DOHH2 (cell line): ENCODE results near the gene G6PD.
"Not testable (repeated sequence)": the region's sequence is repeated elsewhere in the genome, so short reads cannot be mapped to it uniquely, and the experiment has no call there.

Source experiments
- H3F3A ChIP-seq: fragments of 200-600 bp; sonication (generic), shearing (Covaris generic); 2 replicates; pipeline ENCODE4 v1.6.0; 2016; ENCODE audit warnings: antibody characterized with exemption, mild to moderate bottlenecking; ENCODE audit not compliant: control insufficient read depth, insufficient read depth
- H3K27ac ChIP-seq: fragments of 200-600 bp; sonication (generic); 2 replicates; pipeline ENCODE4 v1.5.1; 2014; ENCODE audit warnings: low read depth, mild to moderate bottlenecking, low read length, moderate library complexity
- H3K27me3 ChIP-seq: fragments of 200-600 bp; sonication (generic); 2 replicates; pipeline ENCODE4 v1.6.1; 2014; ENCODE audit warnings: mild to moderate bottlenecking, low read length, mixed read lengths; ENCODE audit not compliant: control insufficient read depth
- H3K36me3 ChIP-seq: fragments of 200-600 bp; sonication (generic); 2 replicates; pipeline ENCODE4 v1.6.1; 2014; ENCODE audit warnings: mild to moderate bottlenecking, low read length, moderate library complexity, mixed read lengths; ENCODE audit not compliant: control insufficient read depth
- H3K4me1 ChIP-seq: fragments of 200-600 bp; sonication (generic); 2 replicates; pipeline ENCODE4 v1.6.1; 2014; ENCODE audit warnings: mild to moderate bottlenecking, low read length, mixed read lengths; ENCODE audit not compliant: control insufficient read depth
- H3K4me2 ChIP-seq: fragments of 200-600 bp; sonication (generic); 2 replicates; pipeline ENCODE4 v1.6.0; 2014; ENCODE audit warnings: mild to moderate bottlenecking, low read length, moderate library complexity
- H3K4me3 ChIP-seq: fragments of 200-600 bp; sonication (generic); 2 replicates; pipeline ENCODE4 v1.5.1; 2014; ENCODE audit warnings: mild to moderate bottlenecking, low read length, mixed read lengths
- H3K79me2 ChIP-seq: fragments of 200-600 bp; sonication (generic); 2 replicates; pipeline ENCODE4 v1.6.1; 2014; ENCODE audit warnings: mild to moderate bottlenecking, low read length, mixed read lengths; ENCODE audit not compliant: control insufficient read depth
- H3K9me2 ChIP-seq: fragments of 200-600 bp; sonication (generic); replicated peaks from 2 replicates; pipeline ENCODE4 v1.6.1; 2014; ENCODE audit warnings: mild to moderate bottlenecking, low read length, mixed read lengths; ENCODE audit not compliant: control insufficient read depth
- H3K9me3 ChIP-seq: fragments of 200-600 bp; sonication (generic); 2 replicates; pipeline ENCODE4 v1.6.1; 2014; ENCODE audit warnings: antibody characterized with exemption, low read length, mixed read lengths; ENCODE audit not compliant: control insufficient read depth, insufficient read depth
- H4K20me1 ChIP-seq: fragments of 200-600 bp; sonication (generic); 2 replicates; pipeline ENCODE4 v1.6.0; 2014; ENCODE audit warnings: low read depth, mild to moderate bottlenecking, antibody characterized with exemption, low read length, moderate library complexity; ENCODE audit not compliant: control insufficient read depth, insufficient read depth
- CTCF ChIP-seq: fragments of 200-600 bp; sonication (generic); IDR thresholded peaks from one replicate; pipeline ENCODE4 v1.5.1; 2014; ENCODE audit warnings: antibody characterized with exemption, mild to moderate bottlenecking, low read depth, low read length; ENCODE audit not compliant: poor library complexity, severe bottlenecking
- EZH2phosphoT487 ChIP-seq: fragments of 200-600 bp; sonication (generic); IDR thresholded peaks from 2 replicates; pipeline ENCODE4 v1.6.1; 2017; ENCODE audit warnings: borderline replicate concordance, mild to moderate bottlenecking, antibody characterized with exemption, low read length, moderate library complexity, mixed read lengths

The G6PD gene

GRCh38 chrX:154593201-154593600 is 46.6 kb upstream of the G6PD start:
- Histone ChIP-seq H3K36me3 (no peaks in the 10 kb centered on the region), H3K4me1 (no peaks in the 10 kb centered on the region), H3K27me3 (no peaks in the 10 kb centered on the region), H3K4me3 (no peak overlapping the region), H3K4me2 (no peak overlapping the region), H3K27ac (no peak overlapping the region), H3K79me2 (no peaks in the 10 kb centered on the region), H4K20me1 (no peaks in the 10 kb centered on the region), H3K9me3 (no peaks in the 10 kb centered on the region), H3K9me2 (no peaks in the 10 kb centered on the region), H3F3A (no peaks in the 10 kb centered on the region)
- TF ChIP-seq CTCF (no peak), EZH2phosphoT487 (no peak)

- Histone ChIP-seq H3K79me2 (no peaks in the 10 kb centered on the region), H3K9me3 (no peaks in the 10 kb centered on the region), H3K27ac (no peak overlapping the region), H3K4me2 (no peak overlapping the region), H3F3A (no peaks in the 10 kb centered on the region), H3K9me2 (no peaks in the 10 kb centered on the region), H3K4me1 (no peaks in the 10 kb centered on the region), H3K4me3 (no peak overlapping the region), H3K36me3 (no peaks in the 10 kb centered on the region), H3K27me3 (no peaks in the 10 kb centered on the region), H4K20me1 (no peaks in the 10 kb centered on the region)
- TF ChIP-seq CTCF = no peak
- no peak for TF ChIP-seq EZH2phosphoT487
Measured at GRCh38 chrX:154592505-154592904, 45.9 kb upstream of the G6PD start.

GRCh38 chrX:154590415-154590814 is 43.8 kb upstream of the G6PD start:
- H3K4me1 ChIP-seq, H3K4me2 ChIP-seq, H3K79me2 ChIP-seq, H3K9me3 ChIP-seq, H3K27me3 ChIP-seq, H3K27ac ChIP-seq, H4K20me1 ChIP-seq, H3K4me3 ChIP-seq, H3F3A ChIP-seq, H3K36me3 ChIP-seq, H3K9me2 ChIP-seq: not testable (repeated sequence)

- H3K27me3 ChIP-seq, H3K9me2 ChIP-seq, H4K20me1 ChIP-seq, H3K27ac ChIP-seq, H3K79me2 ChIP-seq, H3K4me2 ChIP-seq, H3K4me1 ChIP-seq, H3F3A ChIP-seq, H3K9me3 ChIP-seq, H3K4me3 ChIP-seq, H3K36me3 ChIP-seq: not testable (repeated sequence)
Measured at GRCh38 chrX:154584585-154585183, 38.0 kb upstream of the G6PD start, which contains the start of gene CTAG1A. Gene CTAG1A, plus strand, starts transcription at chrX:154585133. Its CDS starts 74 bp downstream, at chrX:154585207.

- H3K79me2 ChIP-seq, H3K4me3 ChIP-seq, H3K9me2 ChIP-seq, H3K9me3 ChIP-seq, H3K4me2 ChIP-seq, H4K20me1 ChIP-seq, H3K27ac ChIP-seq, H3F3A ChIP-seq, H3K27me3 ChIP-seq, H3K4me1 ChIP-seq, H3K36me3 ChIP-seq: not testable (repeated sequence)
Measured at GRCh38 chrX:154582994-154583393, 36.3 kb upstream of the G6PD start.

GRCh38 chrX:154575076-154575475 is 28.4 kb upstream of the G6PD start:
- not testable (repeated sequence) for H3K27ac ChIP-seq, H3K79me2 ChIP-seq, H3K9me3 ChIP-seq, H3K4me3 ChIP-seq, H3K9me2 ChIP-seq, H3K36me3 ChIP-seq, H4K20me1 ChIP-seq, H3K4me2 ChIP-seq, H3K27me3 ChIP-seq, H3K4me1 ChIP-seq, H3F3A ChIP-seq

GRCh38 chrX:154573061-154573460 is 26.4 kb upstream of the G6PD start:
- H3K27me3 ChIP-seq, H3K9me2 ChIP-seq, H3F3A ChIP-seq, H3K4me3 ChIP-seq, H3K4me2 ChIP-seq, H3K36me3 ChIP-seq, H3K4me1 ChIP-seq, H3K27ac ChIP-seq, H3K9me3 ChIP-seq, H4K20me1 ChIP-seq, H3K79me2 ChIP-seq: not testable (repeated sequence)
